Measurements from ENCODE around the gene PDE11A.
"Not testable (repeated sequence)": the region's sequence is repeated elsewhere in the genome, so short reads cannot be mapped to it uniquely, and the experiment has no call there.

Gene PDE11A

GRCh38 chr2:177880285-177880684 is 192.3 kb downstream of the PDE11A start:
- H3K9me3 Mint-ChIP-seq: no peaks in the 10 kb centered on the region
- no peak for ATAC-seq (replicated peaks; ENCODE audit: extremely low read depth, poor library complexity, severe bottlenecking)
- H3K36me3 Mint-ChIP-seq (ENCODE audit: insufficient read depth): no peaks in the 10 kb centered on the region
- no peaks in the 10 kb centered on the region for H3K27me3 Mint-ChIP-seq
- H3K27ac Mint-ChIP-seq (ENCODE audit: low read depth): no peak overlapping the region
- DNase-seq (ENCODE audit: low spot score in 2 of 2): no peak
- H3K4me3 Mint-ChIP-seq: no peak overlapping the region
- H3K4me1 Mint-ChIP-seq: no peaks in the 10 kb centered on the region

GRCh38 chr2:177876950-177877349 is 195.6 kb downstream of the PDE11A start:
- H3K4me3 Mint-ChIP-seq: no peak overlapping the region
- ATAC-seq (replicated peaks; ENCODE audit: extremely low read depth, poor library complexity, severe bottlenecking): no peak
- no peaks in the 10 kb centered on the region for H3K27me3 Mint-ChIP-seq
- H3K9me3 Mint-ChIP-seq: no peaks in the 10 kb centered on the region
- no peaks in the 10 kb centered on the region for H3K36me3 Mint-ChIP-seq (ENCODE audit: insufficient read depth)
- DNase-seq (ENCODE audit: low spot score in 2 of 2): no peak
- H3K4me1 Mint-ChIP-seq: no peaks in the 10 kb centered on the region
- H3K27ac Mint-ChIP-seq (ENCODE audit: low read depth): no peak overlapping the region

- DNase-seq (ENCODE audit: low spot score in 2 of 2) (no peak), ATAC-seq (replicated peaks; ENCODE audit: extremely low read depth, poor library complexity, severe bottlenecking) (no peak)
- Mint-ChIP-seq H3K4me1 (no peaks in the 10 kb centered on the region), H3K27ac (ENCODE audit: low read depth) (no peak overlapping the region), H3K36me3 (ENCODE audit: insufficient read depth) (no peaks in the 10 kb centered on the region), H3K27me3 (no peaks in the 10 kb centered on the region), H3K9me3 (no peaks in the 10 kb centered on the region), H3K4me3 (no peak overlapping the region)
These were observed 197.9 kb downstream of the PDE11A start for GRCh38 chr2:177874686-177875085.

- Mint-ChIP-seq H3K4me3 (no peak overlapping the region), H3K9me3 (no peaks in the 10 kb centered on the region), H3K27me3 (no peaks in the 10 kb centered on the region), H3K4me1 (no peaks in the 10 kb centered on the region), H3K36me3 (ENCODE audit: insufficient read depth) (no peaks in the 10 kb centered on the region), H3K27ac (ENCODE audit: low read depth) (no peak overlapping the region)
- ATAC-seq (replicated peaks; ENCODE audit: extremely low read depth, poor library complexity, severe bottlenecking): no peak
- DNase-seq (ENCODE audit: low spot score in 2 of 2): no peak
These were observed 198.7 kb downstream of the PDE11A start for GRCh38 chr2:177873915-177874314.

GRCh38 chr2:177872286-177872685 is 200.3 kb downstream of the PDE11A start:
- H3K4me3 Mint-ChIP-seq: no peak overlapping the region
- no peaks in the 10 kb centered on the region for H3K4me1 Mint-ChIP-seq
- ATAC-seq (replicated peaks; ENCODE audit: extremely low read depth, poor library complexity, severe bottlenecking) (no peak), DNase-seq (ENCODE audit: low spot score in 2 of 2) (no peak)
- H3K27me3 Mint-ChIP-seq: no peaks in the 10 kb centered on the region
- H3K9me3 Mint-ChIP-seq: no peaks in the 10 kb centered on the region
- H3K36me3 Mint-ChIP-seq (ENCODE audit: insufficient read depth): no peaks in the 10 kb centered on the region
- H3K27ac Mint-ChIP-seq (ENCODE audit: low read depth): no peak overlapping the region

- Mint-ChIP-seq H3K36me3 (ENCODE audit: insufficient read depth) (no peaks in the 10 kb centered on the region), H3K27ac (ENCODE audit: low read depth) (no peak overlapping the region), H3K4me1 (no peaks in the 10 kb centered on the region), H3K9me3 (no peaks in the 10 kb centered on the region), H3K27me3 (no peaks in the 10 kb centered on the region), H3K4me3 (no peak overlapping the region)
- no peak for DNase-seq (ENCODE audit: low spot score in 2 of 2)
- no peak for ATAC-seq (replicated peaks; ENCODE audit: extremely low read depth, poor library complexity, severe bottlenecking)
These were observed 202.7 kb downstream of the PDE11A start for GRCh38 chr2:177869912-177870311.

- no peak for DNase-seq (ENCODE audit: low spot score in 2 of 2)
- no peak for ATAC-seq (replicated peaks; ENCODE audit: extremely low read depth, poor library complexity, severe bottlenecking)
- Mint-ChIP-seq H3K36me3 (ENCODE audit: insufficient read depth) (no peaks in the 10 kb centered on the region), H3K9me3 (no peaks in the 10 kb centered on the region), H3K27me3 (no peaks in the 10 kb centered on the region), H3K27ac (ENCODE audit: low read depth) (no peak overlapping the region), H3K4me1 (no peaks in the 10 kb centered on the region), H3K4me3 (no peak overlapping the region)
These were observed 203.4 kb downstream of the PDE11A start for GRCh38 chr2:177869209-177869608.

- H3K27ac Mint-ChIP-seq (ENCODE audit: low read depth): no peak overlapping the region
- no peaks in the 10 kb centered on the region for H3K27me3 Mint-ChIP-seq
- no peaks in the 10 kb centered on the region for H3K9me3 Mint-ChIP-seq
- H3K4me3 Mint-ChIP-seq: no peak overlapping the region
- H3K36me3 Mint-ChIP-seq (ENCODE audit: insufficient read depth): no peaks in the 10 kb centered on the region
- no peak for ATAC-seq (replicated peaks; ENCODE audit: extremely low read depth, poor library complexity, severe bottlenecking)
- no peak for DNase-seq (ENCODE audit: low spot score in 2 of 2)
- no peaks in the 10 kb centered on the region for H3K4me1 Mint-ChIP-seq
These were observed 203.8 kb downstream of the PDE11A start for GRCh38 chr2:177868806-177869205.

GRCh38 chr2:177857538-177857937 is 215.0 kb downstream of the PDE11A start:
- H3K36me3 Mint-ChIP-seq (ENCODE audit: insufficient read depth): no peaks in the 10 kb centered on the region
- no peaks in the 10 kb centered on the region for H3K4me1 Mint-ChIP-seq
- DNase-seq (ENCODE audit: low spot score in 2 of 2): no peak
- H3K27me3 Mint-ChIP-seq: peaks cover 32% of the 10 kb centered on the region
- peaks cover 6% of the 10 kb centered on the region for H3K9me3 Mint-ChIP-seq
- no peak overlapping the region for H3K27ac Mint-ChIP-seq (ENCODE audit: low read depth)
- H3K4me3 Mint-ChIP-seq: no peak overlapping the region
- no peak for ATAC-seq (replicated peaks; ENCODE audit: extremely low read depth, poor library complexity, severe bottlenecking)

GRCh38 chr2:177852389-177852788 is 220.2 kb downstream of the PDE11A start:
- DNase-seq (ENCODE audit: low spot score in 2 of 2) (no peak), ATAC-seq (replicated peaks; ENCODE audit: extremely low read depth, poor library complexity, severe bottlenecking) (no peak)
- H3K4me3 Mint-ChIP-seq: no peak overlapping the region
- H3K9me3 Mint-ChIP-seq: peaks cover 3% of the 10 kb centered on the region
- H3K36me3 Mint-ChIP-seq (ENCODE audit: insufficient read depth): no peaks in the 10 kb centered on the region
- H3K27me3 Mint-ChIP-seq: peaks cover 30% of the 10 kb centered on the region
- H3K27ac Mint-ChIP-seq (ENCODE audit: low read depth): no peak overlapping the region
- no peaks in the 10 kb centered on the region for H3K4me1 Mint-ChIP-seq

GRCh38 chr2:177843188-177843587 is 229.4 kb downstream of the PDE11A start:
- Mint-ChIP-seq H3K36me3 (ENCODE audit: insufficient read depth) (no peaks in the 10 kb centered on the region), H3K9me3 (no peaks in the 10 kb centered on the region), H3K4me1 (no peaks in the 10 kb centered on the region), H3K4me3 (no peak overlapping the region), H3K27ac (ENCODE audit: low read depth) (no peak overlapping the region), H3K27me3 (peaks cover 14% of the 10 kb centered on the region)
- ATAC-seq (replicated peaks; ENCODE audit: extremely low read depth, poor library complexity, severe bottlenecking): no peak
- no peak for DNase-seq (ENCODE audit: low spot score in 2 of 2)

- Mint-ChIP-seq H3K4me3 (no peak overlapping the region), H3K27ac (ENCODE audit: low read depth) (no peak overlapping the region), H3K36me3 (ENCODE audit: insufficient read depth) (no peaks in the 10 kb centered on the region), H3K27me3 (peaks cover 9% of the 10 kb centered on the region), H3K9me3 (peaks cover 4% of the 10 kb centered on the region), H3K4me1 (no peaks in the 10 kb centered on the region)
- ATAC-seq (replicated peaks; ENCODE audit: extremely low read depth, poor library complexity, severe bottlenecking): no peak
- no peak for DNase-seq (ENCODE audit: low spot score in 2 of 2)
These were observed 230.3 kb downstream of the PDE11A start for GRCh38 chr2:177842243-177842642.

- H3K27me3 Mint-ChIP-seq; H3K27ac Mint-ChIP-seq (ENCODE audit: low read depth); H3K36me3 Mint-ChIP-seq (ENCODE audit: insufficient read depth); DNase-seq (ENCODE audit: low spot score in 2 of 2); H3K9me3 Mint-ChIP-seq; H3K4me1 Mint-ChIP-seq; H3K4me3 Mint-ChIP-seq; ATAC-seq (replicated peaks; ENCODE audit: extremely low read depth, poor library complexity, severe bottlenecking): not testable (repeated sequence)
These were observed 237.0 kb downstream of the PDE11A start for GRCh38 chr2:177835418-177836204.
